IMR-90 (cell line): ENCODE data around the gene KCNQ2. TPM values are rescaled to one million over a fixed set of nuclear protein-coding genes. Genes with fewer than 3 reads are reported as not detected.

Source experiments
- ATAC-seq: fragments of 200-7000 bp; cut with Tn5 transposase; 2 replicates; pipeline ENCODE4 v1.9.1; 2020; ENCODE audit warnings: low read depth, mild to moderate bottlenecking, moderate library complexity
- BruUV-seq: library from RNA; stranded (reverse); fragments of 400-500 nt; replicated peaks from 2 replicates; lab custom pipeline; 2021; lab: Mats Ljungman, UMichigan
- CTCF ChIA-PET: fragments of 300-600 bp; formaldehyde crosslinking; extraction: SDS; loops from one replicate; lab custom pipeline; 2021; ENCODE audit warnings: antibody characterized with exemption; lab: Yijun Ruan, JAX
- POLR2A ChIA-PET: fragments of 300-600 bp; sonication (Branson Sonifier 250); formaldehyde crosslinking; loops from one replicate; lab custom pipeline; 2022; ENCODE audit warnings: antibody characterized with exemption; ENCODE audit not compliant: unreplicated experiment; lab: Charles Lee
- DNase-seq: peaks from one replicate; pipeline ENCODE4 v3.0.0; 2013
- H2AFZ ChIP-seq: replicated peaks from 2 replicates; pipeline ENCODE3; 2013; ENCODE audit warnings: low read length, mild to moderate bottlenecking; ENCODE audit not compliant: poor library complexity
- H2AK5ac ChIP-seq: 2 replicates; pipeline ENCODE4 v1.6.1; 2013; ENCODE audit warnings: low read depth, low read length, inconsistent platforms
- H2AK9ac ChIP-seq: replicated peaks from 2 replicates; pipeline ENCODE3; 2013; ENCODE audit warnings: mild to moderate bottlenecking, low read depth, low read length, moderate library complexity; ENCODE audit not compliant: poor library complexity
- H2BK120ac ChIP-seq: 2 replicates; pipeline ENCODE4 v1.6.1; 2013; ENCODE audit warnings: low read depth, low read length, inconsistent platforms
- H2BK15ac ChIP-seq: 3 replicates; pipeline ENCODE4 v1.6.1; 2013; ENCODE audit warnings: low read depth, low read length, inconsistent platforms
- H2BK20ac ChIP-seq: 2 replicates; pipeline ENCODE4 v1.6.1; 2013; ENCODE audit warnings: low read depth, mild to moderate bottlenecking, inconsistent platforms, low read length, moderate library complexity
- H2BK5ac ChIP-seq: 2 replicates; pipeline ENCODE4 v1.6.1; 2013; ENCODE audit warnings: mild to moderate bottlenecking, low read depth, low read length, inconsistent platforms; ENCODE audit not compliant: poor library complexity, severe bottlenecking
- H3K14ac ChIP-seq: replicated peaks from 2 replicates; pipeline ENCODE4 v1.6.1; 2013; ENCODE audit warnings: low read depth, low read length, inconsistent platforms
- H3K18ac ChIP-seq: 2 replicates; pipeline ENCODE4 v1.6.1; 2013; ENCODE audit warnings: low read depth, low read length, control low read depth
- H3K23ac ChIP-seq: 2 replicates; pipeline ENCODE4 v1.6.1; 2013; ENCODE audit warnings: low read depth, low read length, inconsistent platforms
- H3K27ac ChIP-seq: 2 replicates; pipeline ENCODE4 v1.5.1; 2013; ENCODE audit warnings: mild to moderate bottlenecking, control low read depth, low read length; ENCODE audit not compliant: insufficient read depth
- H3K27me3 ChIP-seq: 2 replicates; pipeline ENCODE4 v1.6.1; 2013; ENCODE audit warnings: low read length; ENCODE audit not compliant: control insufficient read depth, insufficient read depth
- H3K36me3 ChIP-seq: 2 replicates; pipeline ENCODE4 v1.6.1; 2013; ENCODE audit warnings: low read length, mixed read lengths; ENCODE audit not compliant: control insufficient read depth, insufficient read depth
- H3K4ac ChIP-seq: 2 replicates; pipeline ENCODE4 v1.6.1; 2013; ENCODE audit warnings: low read depth, low read length, inconsistent platforms
- H3K4me1 ChIP-seq: 2 replicates; pipeline ENCODE4 v1.6.1; 2013; ENCODE audit warnings: low read length, mixed read lengths; ENCODE audit not compliant: control insufficient read depth, insufficient read depth
- H3K4me2 ChIP-seq: 2 replicates; pipeline ENCODE4 v1.6.1; 2013; ENCODE audit warnings: low read depth, mild to moderate bottlenecking, control low read depth, low read length, moderate library complexity
- H3K4me3 ChIP-seq: 2 replicates; pipeline ENCODE4 v1.5.1; 2013; ENCODE audit warnings: low read depth, mild to moderate bottlenecking, control low read depth, low read length, moderate library complexity; ENCODE audit not compliant: insufficient read depth
- H3K56ac ChIP-seq: 2 replicates; pipeline ENCODE4 v1.6.1; 2013; ENCODE audit warnings: low read length, inconsistent platforms; ENCODE audit not compliant: insufficient read depth; ENCODE audit errors: extremely low read depth
- H3K79me1 ChIP-seq, 2 experiments: 2 replicates each; pipeline ENCODE4 v1.6.1; 2013; ENCODE audit warnings: low read length in 2 of 2, inconsistent platforms in 1 of 2, low read depth in 1 of 2
- H3K9ac ChIP-seq: 2 replicates; pipeline ENCODE4 v1.6.1; 2013; ENCODE audit warnings: low read depth, low read length, control low read depth
- H3K9me1 ChIP-seq: 2 replicates; pipeline ENCODE4 v1.6.1; 2013; ENCODE audit warnings: low read length, inconsistent platforms; ENCODE audit not compliant: insufficient read depth
- H3K9me3 ChIP-seq: 2 replicates; pipeline ENCODE4 v1.6.1; 2013; ENCODE audit warnings: low read length; ENCODE audit not compliant: control insufficient read depth, insufficient read depth
- H4K20me1 ChIP-seq: 2 replicates; pipeline ENCODE4 v1.6.1; 2013; ENCODE audit warnings: low read length, inconsistent platforms; ENCODE audit not compliant: insufficient read depth
- H4K5ac ChIP-seq: 2 replicates; pipeline ENCODE4 v1.6.1; 2013; ENCODE audit warnings: mild to moderate bottlenecking, low read depth, low read length, control low read depth
- H4K8ac ChIP-seq, 2 experiments: 2 replicates each; pipeline ENCODE4 v1.6.1; 2013; ENCODE audit warnings: low read depth in 2 of 2, low read length in 2 of 2, control low read depth in 1 of 2, inconsistent platforms in 1 of 2
- H4K91ac ChIP-seq: 2 replicates; pipeline ENCODE4 v1.6.1; 2013; ENCODE audit warnings: low read depth, low read length, inconsistent platforms; ENCODE audit not compliant: insufficient read depth
- BHLHE40 ChIP-seq: fragments of 150-350 bp; IDR thresholded peaks from 2 replicates; pipeline ENCODE4 v1.6.1; 2016; ENCODE audit warnings: mild to moderate bottlenecking, low read depth, low read length
- CEBPB ChIP-seq: IDR thresholded peaks from 2 replicates; pipeline ENCODE4 v1.6.1; 2012; ENCODE audit warnings: low read depth, low read length, improper control_type of control experiment
- CHD1 ChIP-seq: IDR thresholded peaks from 2 replicates; pipeline ENCODE4 v1.6.1; 2012; ENCODE audit warnings: low read depth, low read length, improper control_type of control experiment
- FOS ChIP-seq: fragments of 150-350 bp; IDR thresholded peaks from 2 replicates; pipeline ENCODE4 v1.6.1; 2016; ENCODE audit warnings: low read depth, low read length
- MAFK ChIP-seq: IDR thresholded peaks from 2 replicates; pipeline ENCODE4 v1.6.1; 2012; ENCODE audit warnings: low read depth, low read length, improper control_type of control experiment
- MAZ ChIP-seq: IDR thresholded peaks from 2 replicates; pipeline ENCODE4 v1.6.1; 2012; ENCODE audit warnings: low read depth, mild to moderate bottlenecking, low read length, improper control_type of control experiment, moderate library complexity, borderline replicate concordance
- MXI1 ChIP-seq: IDR thresholded peaks from 2 replicates; pipeline ENCODE4 v1.6.1; 2012; ENCODE audit warnings: low read depth, mild to moderate bottlenecking, low read length, moderate library complexity, borderline replicate concordance
- NFE2L2 ChIP-seq: fragments of 150-350 bp; IDR thresholded peaks from 2 replicates; pipeline ENCODE4 v1.6.1; 2016; ENCODE audit warnings: low read depth, mild to moderate bottlenecking, low read length
- POLR2A ChIP-seq: IDR thresholded peaks from 2 replicates; pipeline ENCODE4 v1.6.1; 2012; ENCODE audit warnings: mild to moderate bottlenecking, low read depth, low read length
- RAD21 ChIP-seq: IDR thresholded peaks from 2 replicates; pipeline ENCODE4 v1.6.1; 2012; ENCODE audit warnings: low read length, improper control_type of control experiment
- RCOR1 ChIP-seq: IDR thresholded peaks from 2 replicates; pipeline ENCODE4 v1.6.1; 2012; ENCODE audit warnings: mild to moderate bottlenecking, low read length, improper control_type of control experiment; ENCODE audit not compliant: insufficient replicate concordance
- RFX5 ChIP-seq: IDR thresholded peaks from 2 replicates; pipeline ENCODE4 v1.8.0; 2012; ENCODE audit warnings: low read depth, mild to moderate bottlenecking, low read length, moderate library complexity
- SMC3 ChIP-seq: fragments of 150-350 bp; IDR thresholded peaks from 2 replicates; pipeline ENCODE4 v1.6.1; 2016; ENCODE audit warnings: low read depth, mild to moderate bottlenecking, antibody characterized with exemption, low read length, moderate library complexity
- WGBS, 2 experiments: methylation state at CpG; one replicate each; pipeline versions ENCODE4 v1.1.5 to v1.1.7; 2013; ENCODE audit warnings: missing lambda C conversion rate in 2 of 2; ENCODE audit not compliant: insufficient read length in 1 of 2; ENCODE audit errors: extremely low coverage in 2 of 2; 5-methylcytosine and 5-hydroxymethylcytosine counted together
- dilution Hi-C: fragments of 300-500 bp; cut with HindIII; formaldehyde crosslinking; loops from one replicate; pipeline ENCODE4 v1.14.3; 2018; ENCODE audit warnings: low sequenced_read_pairs; ENCODE audit not compliant: unreplicated experiment
- in situ Hi-C: fragments of 300-500 bp; cut with MboI; formaldehyde crosslinking; loops from 3 replicates; pipeline ENCODE4 v1.14.3; 2019; ENCODE audit warnings: low sequenced_read_pairs, inconsistent platforms, mixed read lengths
- intact Hi-C: fragments of 100-400 bp; cut with micrococcal nuclease; formaldehyde crosslinking; loops from 2 replicates; pipeline ENCODE4 v1.10.0; 2022
- polyA plus RNA-seq, 3 experiments: library from polyadenylated mRNA; depleted of rRNA; stranded (reverse); fragments of >200 nt; gene quantifications; 2 replicates each; pipeline ENCODE4 v1.2.3, GENCODE V29; 2012; ENCODE audit warnings: low replicate concordance in 1 of 3
- total RNA-seq: library from RNA; depleted of rRNA; stranded (reverse); fragments of >200 nt; gene quantifications from 2 replicates; pipeline ENCODE4 v1.2.3, GENCODE V29; 2012
- TF ChIP-seq, protein P1 (sequence below): fragments of 150-350 bp; IDR thresholded peaks from 2 replicates; pipeline ENCODE4 v1.6.1; 2016; ENCODE audit warnings: low read depth, mild to moderate bottlenecking, low read length, moderate library complexity, borderline replicate concordance
- TF ChIP-seq, protein P2 (sequence below): conservative IDR thresholded peaks from 2 replicates; pipeline ENCODE4 v1.5.1; 2012; ENCODE audit warnings: mild to moderate bottlenecking, low read depth, low read length, improper control_type of control experiment

Gene KCNQ2
- total and polyA plus RNA-seq, 2 of the 4 experiments (the other 2 are of a cell fraction): 0.02 TPM; not detected in 1

DNA sequence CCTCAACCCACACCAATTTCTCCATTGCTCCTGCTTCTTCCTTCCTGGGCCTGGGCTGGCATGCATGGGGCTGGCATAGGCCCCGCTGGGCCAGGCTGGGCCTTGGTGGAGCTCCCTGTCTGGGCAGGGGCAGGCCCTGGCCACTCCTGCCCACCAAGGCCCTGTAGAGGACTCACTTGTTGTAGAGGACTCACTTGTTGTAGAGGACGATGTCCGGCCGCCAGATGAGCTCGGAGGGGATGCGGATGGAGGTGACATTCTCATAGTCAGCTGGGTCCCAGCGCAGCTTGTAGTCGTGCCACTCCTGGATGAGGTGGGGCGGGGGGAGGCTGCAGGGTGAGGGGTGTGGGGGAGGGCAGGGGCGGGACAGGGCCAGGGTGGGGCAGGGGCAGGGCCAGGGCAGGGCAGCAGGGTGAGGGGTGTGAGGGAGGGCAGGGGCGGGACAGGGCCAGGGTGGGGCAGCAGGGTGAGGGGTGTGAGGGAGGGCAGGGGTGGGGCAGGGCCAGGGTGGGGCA, 116.6 kb downstream of the KCNQ2 start:
- Histone ChIP-seq H4K5ac (no peak overlapping the region), H3K4me3 (no peak overlapping the region), H2BK15ac (no peak overlapping the region), H2BK5ac (no peak overlapping the region), H3K9ac (no peak overlapping the region), H3K4me1 (no peaks in the 10 kb centered on the region), H3K9me3 (no peaks in the 10 kb centered on the region; the same call in 1 of the 2 replicates), H2BK120ac (no peak overlapping the region), H2AK5ac (no peak overlapping the region), H3K4ac (no peak overlapping the region), H4K8ac (no peak overlapping the region), H4K91ac (no peak overlapping the region), H4K20me1 (no peaks in the 10 kb centered on the region), H3K27ac (no peak overlapping the region), H3K9me1 (no peaks in the 10 kb centered on the region), H3K14ac (no peak overlapping the region), H2AK9ac (no peak overlapping the region), H3K36me3 (no peaks in the 10 kb centered on the region), H3K27me3 (peaks cover 15% of the 10 kb centered on the region), H3K56ac (no peak overlapping the region), H3K79me1 (no peaks in the 10 kb centered on the region), H2AFZ (no peak overlapping the region), H2BK20ac (no peak overlapping the region), H3K18ac (no peak overlapping the region), H3K4me2 (no peak overlapping the region), H3K23ac (no peak overlapping the region)
- in situ Hi-C loops: no loop called here
- TF ChIP-seq BHLHE40 (no peak), POLR2A (no peak), SMC3 (no peak), MXI1 (no peak), CEBPB (no peak), NFE2L2 (no peak), RAD21 (no peak), MAFK (no peak), FOS (no peak), MAZ (no peak), RCOR1 (no peak), CHD1 (no peak), RFX5 (no peak)
- TF ChIP-seq, protein P1, sequence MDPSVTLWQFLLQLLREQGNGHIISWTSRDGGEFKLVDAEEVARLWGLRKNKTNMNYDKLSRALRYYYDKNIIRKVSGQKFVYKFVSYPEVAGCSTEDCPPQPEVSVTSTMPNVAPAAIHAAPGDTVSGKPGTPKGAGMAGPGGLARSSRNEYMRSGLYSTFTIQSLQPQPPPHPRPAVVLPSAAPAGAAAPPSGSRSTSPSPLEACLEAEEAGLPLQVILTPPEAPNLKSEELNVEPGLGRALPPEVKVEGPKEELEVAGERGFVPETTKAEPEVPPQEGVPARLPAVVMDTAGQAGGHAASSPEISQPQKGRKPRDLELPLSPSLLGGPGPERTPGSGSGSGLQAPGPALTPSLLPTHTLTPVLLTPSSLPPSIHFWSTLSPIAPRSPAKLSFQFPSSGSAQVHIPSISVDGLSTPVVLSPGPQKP: no peak
- TF ChIP-seq, protein P2, sequence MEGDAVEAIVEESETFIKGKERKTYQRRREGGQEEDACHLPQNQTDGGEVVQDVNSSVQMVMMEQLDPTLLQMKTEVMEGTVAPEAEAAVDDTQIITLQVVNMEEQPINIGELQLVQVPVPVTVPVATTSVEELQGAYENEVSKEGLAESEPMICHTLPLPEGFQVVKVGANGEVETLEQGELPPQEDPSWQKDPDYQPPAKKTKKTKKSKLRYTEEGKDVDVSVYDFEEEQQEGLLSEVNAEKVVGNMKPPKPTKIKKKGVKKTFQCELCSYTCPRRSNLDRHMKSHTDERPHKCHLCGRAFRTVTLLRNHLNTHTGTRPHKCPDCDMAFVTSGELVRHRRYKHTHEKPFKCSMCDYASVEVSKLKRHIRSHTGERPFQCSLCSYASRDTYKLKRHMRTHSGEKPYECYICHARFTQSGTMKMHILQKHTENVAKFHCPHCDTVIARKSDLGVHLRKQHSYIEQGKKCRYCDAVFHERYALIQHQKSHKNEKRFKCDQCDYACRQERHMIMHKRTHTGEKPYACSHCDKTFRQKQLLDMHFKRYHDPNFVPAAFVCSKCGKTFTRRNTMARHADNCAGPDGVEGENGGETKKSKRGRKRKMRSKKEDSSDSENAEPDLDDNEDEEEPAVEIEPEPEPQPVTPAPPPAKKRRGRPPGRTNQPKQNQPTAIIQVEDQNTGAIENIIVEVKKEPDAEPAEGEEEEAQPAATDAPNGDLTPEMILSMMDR: no peak
- WGBS, 2 experiments: 88% methylated on average over 5 of the region's 11 CpGs; no CpG with 5 or more reads in 1 of the 2 experiments
- dilution Hi-C loops: no loop called here
- POLR2A ChIA-PET: no interaction called here
- CTCF ChIA-PET: no interaction called here
- intact Hi-C loops: no loop called here
- DNase-seq: no peak
- no TSS peak for BruUV-seq
- ATAC-seq: no peak
